ENCODE data around the gene LIN7B. TPM values are rescaled to one million over a fixed set of nuclear protein-coding genes. Genes with fewer than 3 reads are reported as not detected.

Gene LIN7B
- total and polyA plus RNA-seq, 2 of the 13 experiments (the other 11 are each of a cell fraction or from before 2014, with no cell fraction given), result 5.3 to 7.6 TPM

- TF ChIP-seq ZNF646 (CRISPR knock-in tag; IDR thresholded peaks at IDR 0.05) (no peak), HMG20A (CRISPR knock-in tag; IDR thresholded peaks at IDR 0.05; ENCODE audit: borderline replicate concordance) (no peak), TRIM24 (CRISPR knock-in tag; IDR thresholded peaks at IDR 0.05) (no peak), NBN (conservative IDR thresholded peaks at IDR 0.05) (no peak), ZSCAN20 (CRISPR knock-in tag; IDR thresholded peaks at IDR 0.05; ENCODE audit: borderline replicate concordance) (peak; percentile 64)
- TF ChIP-seq, protein P1, sequence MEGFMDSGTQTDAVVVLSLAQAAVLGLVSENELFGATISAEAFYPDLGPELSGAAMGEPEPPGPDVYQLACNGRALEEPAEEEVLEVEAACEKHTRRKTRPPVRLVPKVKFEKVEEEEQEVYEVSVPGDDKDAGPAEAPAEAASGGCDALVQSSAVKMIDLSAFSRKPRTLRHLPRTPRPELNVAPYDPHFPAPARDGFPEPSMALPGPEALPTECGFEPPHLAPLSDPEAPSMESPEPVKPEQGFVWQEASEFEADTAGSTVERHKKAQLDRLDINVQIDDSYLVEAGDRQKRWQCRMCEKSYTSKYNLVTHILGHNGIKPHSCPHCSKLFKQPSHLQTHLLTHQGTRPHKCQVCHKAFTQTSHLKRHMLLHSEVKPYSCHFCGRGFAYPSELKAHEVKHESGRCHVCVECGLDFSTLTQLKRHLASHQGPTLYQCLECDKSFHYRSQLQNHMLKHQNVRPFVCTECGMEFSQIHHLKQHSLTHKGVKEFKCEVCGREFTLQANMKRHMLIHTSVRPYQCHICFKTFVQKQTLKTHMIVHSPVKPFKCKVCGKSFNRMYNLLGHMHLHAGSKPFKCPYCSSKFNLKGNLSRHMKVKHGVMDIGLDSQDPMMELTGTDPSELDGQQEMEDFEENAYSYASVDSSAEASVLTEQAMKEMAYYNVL (CRISPR knock-in tag; IDR thresholded peaks at IDR 0.05; ENCODE audit: borderline replicate concordance), result no peak
- TF ChIP-seq, protein P2, sequence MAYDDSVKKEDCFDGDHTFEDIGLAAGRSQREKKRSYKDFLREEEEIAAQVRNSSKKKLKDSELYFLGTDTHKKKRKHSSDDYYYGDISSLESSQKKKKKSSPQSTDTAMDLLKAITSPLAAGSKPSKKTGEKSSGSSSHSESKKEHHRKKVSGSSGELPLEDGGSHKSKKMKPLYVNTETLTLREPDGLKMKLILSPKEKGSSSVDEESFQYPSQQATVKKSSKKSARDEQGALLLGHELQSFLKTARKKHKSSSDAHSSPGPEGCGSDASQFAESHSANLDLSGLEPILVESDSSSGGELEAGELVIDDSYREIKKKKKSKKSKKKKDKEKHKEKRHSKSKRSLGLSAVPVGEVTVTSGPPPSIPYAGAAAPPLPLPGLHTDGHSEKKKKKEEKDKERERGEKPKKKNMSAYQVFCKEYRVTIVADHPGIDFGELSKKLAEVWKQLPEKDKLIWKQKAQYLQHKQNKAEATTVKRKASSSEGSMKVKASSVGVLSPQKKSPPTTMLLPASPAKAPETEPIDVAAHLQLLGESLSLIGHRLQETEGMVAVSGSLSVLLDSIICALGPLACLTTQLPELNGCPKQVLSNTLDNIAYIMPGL (CRISPR knock-in tag; IDR thresholded peaks at IDR 0.05; ENCODE audit: borderline replicate concordance in 1 of 2, low read depth in 1 of 2), result peak; percentile 34 to 57; a peak in 2 of 4 replicates
Observed at GRCh38 chr19:49119411-49120324, 5.5 kb downstream of the LIN7B start, which contains the start of gene PPFIA3 (continued).

Data from HepG2 (cell line).